ENCODE measurements around the gene SIRT7. TPM values are rescaled to one million over a fixed set of nuclear protein-coding genes. Genes with fewer than 3 reads are reported as not detected.

SIRT7 gene
- total RNA-seq, 1 donor from 2014 or later: 19.1 TPM

DNA sequence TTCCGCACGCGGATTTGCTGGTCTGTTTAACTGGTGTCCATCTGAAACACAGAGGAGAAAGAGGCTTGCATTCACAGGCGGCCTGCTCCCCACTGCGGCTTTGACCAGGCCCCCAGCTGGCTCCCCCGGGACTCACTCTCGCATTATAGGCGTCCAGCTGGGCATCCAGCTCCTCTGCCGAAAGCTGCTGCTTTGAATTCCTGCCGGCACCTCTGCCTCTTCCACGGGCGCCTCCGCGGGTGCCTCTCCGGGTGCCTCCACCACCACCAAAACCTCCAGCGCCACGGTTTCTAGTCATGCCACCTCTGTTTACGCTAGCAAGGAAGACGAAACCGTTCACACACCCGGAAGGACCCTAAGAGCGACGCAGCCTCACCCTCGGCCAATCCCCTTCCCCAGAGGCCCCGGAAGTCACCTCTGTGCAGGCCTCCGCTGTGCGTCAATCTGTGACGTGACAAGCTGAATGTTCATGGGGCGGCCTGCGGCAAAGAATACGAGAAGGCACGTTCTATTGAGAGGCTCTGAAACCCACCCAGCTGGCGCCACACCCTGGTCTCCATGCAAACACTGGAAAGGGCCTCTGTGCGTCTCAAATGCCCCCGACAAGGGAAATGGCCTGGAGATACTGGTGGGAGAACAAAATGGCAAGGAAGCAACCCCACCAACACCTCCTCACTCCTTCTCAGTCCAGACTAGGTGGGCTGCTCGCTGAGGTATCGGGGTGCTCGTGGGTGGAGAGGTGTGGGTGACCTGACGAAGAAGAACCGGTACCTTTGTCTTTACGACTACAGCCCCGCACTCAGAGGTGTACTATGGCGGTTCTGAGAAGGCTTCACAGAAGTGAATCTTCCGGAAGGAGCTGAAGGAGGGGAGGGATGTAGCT is 29.6 kb downstream of the SIRT7 start:
- DNase-seq (ENCODE audit: low read depth, low spot score): no peak

DNA sequence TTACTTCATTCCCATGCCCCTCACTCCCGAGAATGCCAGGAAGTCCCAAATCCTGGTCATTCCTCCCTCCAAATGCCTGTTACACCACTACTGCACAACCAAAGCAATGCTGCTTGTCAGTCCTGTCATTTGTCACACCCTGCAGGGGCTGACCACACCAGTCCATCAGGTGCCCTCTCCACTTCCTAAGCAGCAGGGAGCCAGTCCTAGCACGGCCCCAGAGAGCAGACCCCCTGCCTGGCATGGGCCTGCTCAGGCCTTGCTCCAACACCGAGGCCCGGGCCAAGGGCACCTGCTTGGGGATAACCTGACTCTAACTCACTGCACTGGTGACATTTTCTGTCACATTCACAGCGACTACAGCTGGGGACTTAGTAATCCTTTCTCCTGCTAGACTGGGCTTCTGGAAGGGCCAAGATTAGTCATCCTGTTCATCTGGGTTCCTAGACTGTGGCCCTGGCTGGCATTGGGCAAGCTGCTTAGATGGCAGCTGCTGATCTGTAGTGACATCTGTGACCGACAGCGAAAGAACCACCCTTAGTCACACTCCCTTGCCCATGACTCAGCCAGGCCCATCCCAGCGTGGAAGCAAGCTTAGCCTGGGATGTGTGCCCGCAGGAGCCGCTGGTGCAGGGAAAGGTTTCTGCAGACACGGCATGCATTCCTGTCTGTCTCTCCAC is 32.0 kb downstream of the SIRT7 start:
- no peak for DNase-seq (ENCODE audit: low read depth, low spot score)

DNA sequence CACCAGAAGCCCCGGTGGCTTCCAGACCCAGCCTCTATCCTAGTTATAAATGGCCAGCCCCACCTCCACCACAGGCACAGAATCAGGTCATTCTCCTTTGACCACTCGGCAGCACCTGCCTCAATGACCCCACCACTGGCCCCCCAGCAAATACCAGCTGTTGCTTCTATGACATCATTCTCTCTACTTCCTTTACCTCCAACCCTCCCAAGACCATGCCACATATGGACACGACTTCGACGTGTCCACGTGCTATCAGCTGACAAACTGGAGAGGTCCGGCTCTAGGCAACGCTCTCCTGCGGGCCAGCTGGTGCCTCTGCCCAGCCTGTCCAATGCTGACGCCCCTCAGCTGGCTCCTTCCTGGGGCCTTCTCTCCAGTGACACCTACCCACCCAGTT is 32.5 kb downstream of the SIRT7 start:
- DNase-seq (ENCODE audit: low read depth, low spot score): no peak

DNA sequence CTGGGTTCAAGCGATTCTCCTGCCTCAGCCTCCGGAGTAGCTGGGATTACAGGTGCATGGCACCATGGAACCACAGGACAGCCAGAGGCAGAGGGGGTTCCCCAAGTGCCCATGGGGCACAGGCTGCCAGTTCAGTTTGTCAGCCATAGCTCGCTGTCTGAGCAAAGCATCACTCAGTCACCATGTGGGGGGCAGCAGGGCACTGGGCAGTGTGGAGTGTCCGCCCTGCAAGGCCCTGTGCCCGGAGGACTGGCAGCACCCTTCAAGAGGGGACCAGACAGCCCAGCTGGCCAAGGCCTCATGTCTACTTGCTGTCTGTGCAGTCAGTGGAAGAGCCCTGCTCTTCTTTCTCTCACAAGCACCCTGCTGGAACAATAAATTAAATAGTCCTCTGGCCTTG is 33.0 kb downstream of the SIRT7 start:
- DNase-seq (ENCODE audit: low read depth, low spot score): no peak

DNA sequence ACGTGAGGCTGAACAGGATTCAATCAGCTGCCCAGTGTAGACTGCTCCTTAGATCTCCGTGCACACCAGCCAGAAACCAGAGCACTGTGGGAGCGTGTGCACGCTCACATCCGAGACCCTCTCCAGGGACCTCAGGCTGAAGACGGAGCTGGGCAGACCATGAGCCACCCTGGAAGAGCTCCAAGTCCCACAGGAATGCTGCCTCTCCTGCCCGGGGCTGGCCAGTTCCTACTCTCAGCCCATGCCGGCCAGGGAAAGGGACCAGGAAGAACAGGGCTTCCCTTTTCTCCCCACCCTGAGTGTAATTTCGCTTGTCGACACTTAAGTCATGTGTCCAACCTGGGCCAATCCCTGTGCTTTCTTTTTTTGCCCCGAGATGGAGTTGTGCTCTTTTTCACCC is 33.5 kb downstream of the SIRT7 start:
- DNase-seq (ENCODE audit: low read depth, low spot score): no peak

DNA sequence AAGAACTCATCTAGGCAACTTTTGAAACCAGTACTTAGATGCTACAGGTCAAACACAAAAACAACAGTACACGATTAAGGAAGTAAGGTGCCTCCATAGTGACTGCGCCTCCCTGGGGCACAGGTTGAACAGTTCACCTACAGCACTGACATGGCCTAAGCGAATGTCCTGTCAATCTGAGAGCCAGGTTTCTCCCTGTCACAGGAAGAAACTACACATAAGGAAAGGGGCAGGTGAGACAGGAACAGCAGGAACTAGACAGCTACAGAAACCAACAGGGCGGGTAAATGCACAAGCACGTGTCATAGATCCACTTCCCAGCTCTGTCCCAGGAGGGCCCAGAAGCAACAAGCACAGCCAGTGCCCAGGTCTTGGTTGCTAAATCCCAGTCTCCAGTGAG is 38.9 kb downstream of the SIRT7 start:
- no peak for DNase-seq (ENCODE audit: low read depth, low spot score)

DNA sequence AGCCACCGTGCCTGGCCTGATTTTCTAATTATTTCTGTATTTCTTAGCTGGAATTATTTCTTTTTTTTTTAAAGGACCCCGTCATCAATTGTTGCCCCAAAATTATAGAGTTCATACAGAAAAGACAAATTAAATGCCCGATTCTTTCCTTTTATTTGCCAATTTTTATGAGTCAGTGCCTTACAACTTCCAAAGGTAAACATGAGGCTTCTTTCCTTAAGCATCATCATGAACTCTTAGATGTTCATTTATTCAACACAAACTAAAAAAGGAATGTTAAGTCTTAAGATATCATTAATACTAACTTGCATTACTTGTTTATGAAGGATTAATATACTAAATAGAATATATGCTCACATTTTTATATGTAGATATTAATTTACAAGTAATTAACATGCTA is 39.7 kb downstream of the SIRT7 start:
- no peak for DNase-seq (ENCODE audit: low read depth, low spot score)

DNA sequence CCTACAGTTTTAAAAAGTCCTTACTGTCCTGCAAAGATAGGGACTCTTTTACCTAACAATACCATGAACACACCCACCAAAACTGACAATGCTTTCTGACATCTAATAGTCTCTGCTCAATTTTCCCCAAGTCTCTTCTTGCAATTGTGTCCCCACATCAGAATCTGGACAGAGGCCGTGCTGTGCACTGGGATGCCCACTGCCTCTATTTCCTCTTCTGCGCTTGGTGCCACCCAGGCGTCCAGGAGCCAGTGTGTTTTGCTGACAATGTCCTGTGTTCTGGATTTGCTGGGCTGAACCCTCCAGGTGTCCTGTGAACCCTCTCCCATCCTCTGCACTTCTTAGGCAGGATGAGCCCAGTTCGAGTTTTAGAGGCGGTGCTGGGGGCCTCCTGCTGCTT is 40.4 kb downstream of the SIRT7 start:
- no peak for DNase-seq (ENCODE audit: low read depth, low spot score)

DNA sequence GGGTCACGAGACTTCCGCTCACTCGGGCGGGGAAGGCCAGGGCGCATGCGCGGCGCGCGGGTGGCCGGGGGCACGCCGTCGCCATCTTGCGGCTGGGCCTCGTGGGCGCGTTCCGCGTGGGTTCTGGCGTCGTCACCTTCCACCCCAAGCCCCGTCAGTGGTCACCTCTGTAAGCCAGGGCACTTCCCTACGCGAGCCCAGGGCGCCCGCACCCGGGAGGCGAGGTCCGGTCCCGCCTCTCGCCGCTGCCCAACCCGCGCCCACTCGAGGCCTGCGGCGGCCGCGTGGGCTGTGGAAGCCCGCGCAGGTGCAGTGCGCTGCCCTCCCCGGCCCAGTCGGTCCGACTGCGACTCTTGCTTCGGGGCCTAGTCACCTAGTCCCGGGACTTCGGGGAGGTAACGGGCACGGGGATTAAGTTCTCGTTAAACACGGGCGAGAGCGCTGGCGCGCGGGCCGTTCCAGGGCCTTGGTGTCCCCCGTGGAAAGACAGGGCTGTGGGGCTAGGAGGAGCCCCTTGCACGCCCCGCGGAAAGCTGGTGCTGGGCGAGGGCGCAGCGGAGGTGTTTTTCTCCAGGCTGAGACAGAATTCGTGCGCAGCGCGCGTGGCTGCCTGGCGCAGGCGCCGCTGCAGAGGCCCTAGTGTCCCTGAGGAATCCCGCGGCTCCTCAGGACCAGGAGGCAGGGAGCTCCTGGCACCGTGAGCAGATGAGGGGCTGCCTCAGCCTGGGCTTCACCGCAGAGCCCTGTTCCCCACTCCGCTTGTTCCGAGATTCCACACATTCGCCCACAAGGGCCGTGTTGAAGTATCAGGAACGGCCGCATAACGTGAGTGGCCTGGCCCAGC is 46.4 kb downstream of the SIRT7 start:
- DNase-seq (ENCODE audit: low read depth, low spot score): no peak

DNA sequence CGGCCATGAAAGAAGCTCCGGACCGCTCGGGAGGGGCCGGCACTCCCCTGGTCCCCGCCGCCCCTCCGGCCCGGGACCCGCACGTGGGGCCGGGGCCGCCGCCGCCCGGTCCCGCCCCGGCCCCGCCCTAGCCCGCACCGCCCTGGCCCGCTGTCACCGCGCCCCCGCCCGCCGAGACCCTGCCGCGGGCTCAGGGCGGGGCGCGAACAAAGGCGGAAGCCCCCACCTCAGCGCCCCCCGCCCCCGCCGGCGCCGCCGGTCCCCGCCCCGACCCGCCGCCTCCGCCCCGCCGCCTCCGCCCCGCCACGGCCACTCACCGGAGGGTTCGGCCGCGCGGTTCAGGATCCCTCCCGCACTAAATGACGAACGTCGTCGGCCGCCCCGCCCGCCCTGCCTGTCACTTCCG is 47.0 kb downstream of the SIRT7 start, which contains the start of gene ARHGDIA:
ARHGDIA (minus strand) TSS at position 357 of the 406 bp plus-strand sequence. CDS start 1,407 bp downstream, outside the sequence.
- no peak for DNase-seq (ENCODE audit: low read depth, low spot score)

DNA sequence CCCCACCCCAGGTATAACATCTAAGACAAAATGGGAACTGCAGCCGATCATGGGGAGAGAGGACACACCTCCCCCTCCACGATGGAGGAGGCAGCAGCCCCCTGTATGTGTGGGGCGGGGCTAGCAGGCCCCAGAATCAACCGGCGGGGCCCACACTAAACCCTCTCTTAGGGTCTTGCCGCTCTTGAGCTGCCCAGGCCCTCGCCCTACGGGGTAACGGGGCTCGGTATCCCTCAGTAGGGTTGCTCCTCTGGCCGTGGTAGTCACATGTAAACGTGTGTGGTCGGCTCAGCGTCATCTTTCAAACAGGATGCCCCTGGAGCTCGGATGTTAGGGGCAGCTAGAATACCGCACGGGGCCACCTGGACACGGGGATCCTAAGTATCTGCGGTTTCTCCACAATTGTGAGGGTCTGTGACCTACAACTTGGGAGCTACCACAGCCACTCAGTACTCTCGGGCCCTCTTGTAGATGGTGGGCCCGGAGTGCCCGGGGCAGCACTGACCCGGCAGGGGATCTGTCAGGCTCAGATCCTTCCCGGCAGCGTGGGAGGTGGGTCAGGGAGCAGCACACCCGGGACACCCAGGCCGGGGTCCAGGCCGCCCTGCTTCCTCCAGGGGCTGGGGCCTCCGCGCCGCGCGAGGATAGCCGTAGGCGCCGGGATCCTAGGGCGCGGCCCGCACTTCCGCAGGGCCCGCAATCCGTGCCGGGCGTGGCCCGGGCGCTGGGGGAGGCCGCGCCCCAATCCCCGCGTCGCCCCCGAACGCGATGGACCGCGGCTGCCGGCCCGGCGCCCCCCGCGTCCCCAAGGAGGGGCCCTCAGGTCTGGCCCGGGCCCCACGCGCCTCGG is 47.6 kb downstream of the SIRT7 start:
- no peak for DNase-seq (ENCODE audit: low read depth, low spot score)

DNA sequence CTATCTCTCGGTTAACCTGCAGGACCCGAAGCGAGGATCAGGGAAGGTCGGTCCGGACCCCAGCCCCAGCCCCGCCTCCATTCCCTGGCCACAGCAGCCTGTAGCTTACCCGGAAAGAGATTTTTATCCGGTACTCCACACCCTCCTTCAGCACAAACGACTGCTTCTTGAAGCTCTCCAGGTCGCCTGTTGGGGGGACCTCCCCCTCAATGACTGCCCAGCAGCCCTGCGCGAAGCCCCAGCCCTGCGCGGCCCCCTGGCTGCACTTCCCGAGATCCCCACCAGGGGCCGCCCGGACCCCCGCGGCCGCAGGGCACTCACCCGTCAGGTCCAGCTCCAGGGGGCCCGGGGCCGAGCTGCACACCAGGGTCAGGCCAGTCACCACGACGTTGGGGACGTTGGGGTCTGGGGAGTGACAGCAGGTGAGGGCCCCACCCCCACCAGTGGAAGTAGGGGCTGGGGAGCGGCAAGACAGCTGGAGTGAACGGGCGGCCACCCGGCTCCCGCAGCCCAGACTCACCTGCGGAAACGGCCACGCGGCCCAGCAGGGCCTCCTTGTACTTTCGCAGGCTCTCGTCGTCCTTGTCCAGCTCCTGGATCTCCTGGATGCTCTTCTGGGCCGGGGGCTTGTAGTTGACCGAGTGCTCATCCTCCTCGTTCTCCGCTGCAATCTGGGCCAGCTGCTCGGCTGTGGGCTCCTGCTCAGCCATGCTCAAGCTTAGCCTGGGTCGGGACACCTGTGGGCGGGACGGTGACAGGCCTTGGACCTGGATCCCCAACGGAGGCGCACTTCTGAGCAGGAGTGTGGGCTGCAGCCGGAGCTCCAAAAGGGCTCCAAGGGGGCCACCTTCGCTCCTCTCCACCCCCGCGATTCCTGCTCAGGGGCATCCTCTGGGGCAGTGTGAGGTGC is 48.5 kb downstream of the SIRT7 start:
- no peak for DNase-seq (ENCODE audit: low read depth, low spot score)

DNA sequence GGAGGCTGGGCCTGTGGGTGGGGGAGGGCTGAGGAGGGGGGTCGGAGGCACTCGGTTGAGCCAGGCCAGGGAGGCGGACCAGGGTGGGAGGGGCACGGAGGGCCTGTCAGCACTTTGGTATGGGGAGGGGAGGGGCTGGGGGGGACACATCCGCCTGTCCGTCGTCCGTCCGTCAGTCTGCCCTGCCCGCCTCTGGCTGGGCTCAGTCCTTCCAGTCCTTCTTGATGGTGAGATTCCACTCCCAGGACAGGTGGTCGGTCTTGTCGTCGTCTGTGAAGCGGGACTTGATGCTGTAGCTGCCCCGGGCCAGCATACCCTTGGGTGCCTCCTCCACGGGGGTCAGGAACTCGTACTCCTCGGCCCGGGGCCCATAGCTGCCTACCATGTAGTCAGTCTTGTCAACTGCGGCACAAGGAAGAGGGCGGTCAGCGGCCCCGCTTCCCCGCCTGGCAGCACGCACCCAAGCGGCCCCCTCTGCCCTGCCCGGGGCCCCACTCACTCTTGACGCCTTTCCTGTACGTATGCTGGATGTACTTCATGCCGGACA is 49.2 kb downstream of the SIRT7 start:
- no peak for DNase-seq (ENCODE audit: low read depth, low spot score)

DNA sequence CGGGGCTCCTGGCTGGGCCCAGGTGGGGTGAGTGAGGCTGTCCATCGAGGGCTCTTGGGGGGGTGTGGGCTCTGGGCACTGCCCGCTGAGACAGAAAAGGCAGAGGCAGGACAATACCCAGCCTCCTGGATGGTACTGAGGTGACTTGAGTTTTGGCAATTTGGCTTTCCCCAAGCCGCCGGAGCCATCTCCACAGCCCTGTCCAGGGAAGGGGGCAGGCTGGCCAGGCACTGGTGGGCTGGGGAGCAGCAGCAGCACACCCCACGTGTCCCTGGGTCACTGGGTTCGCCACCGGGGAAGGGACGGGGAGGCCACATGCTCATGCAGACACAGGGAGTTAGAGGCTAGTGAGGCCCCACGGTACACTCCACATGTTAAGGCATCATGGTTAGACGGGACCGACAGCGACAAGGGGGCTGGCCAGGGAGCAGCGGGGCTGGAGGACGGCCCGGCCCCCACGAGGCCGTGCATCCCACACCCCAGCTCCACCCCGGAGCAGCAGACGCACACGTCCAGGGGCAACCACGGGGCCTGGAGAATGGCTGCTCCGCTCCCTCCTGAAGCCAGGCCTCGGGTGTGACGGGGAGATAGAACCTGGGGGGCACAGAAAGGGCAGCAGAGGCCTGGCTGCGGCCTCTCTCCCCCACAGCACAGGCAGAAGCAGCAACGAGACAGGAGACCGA is 49.8 kb downstream of the SIRT7 start:
- DNase-seq (ENCODE audit: low read depth, low spot score): no peak

DNA sequence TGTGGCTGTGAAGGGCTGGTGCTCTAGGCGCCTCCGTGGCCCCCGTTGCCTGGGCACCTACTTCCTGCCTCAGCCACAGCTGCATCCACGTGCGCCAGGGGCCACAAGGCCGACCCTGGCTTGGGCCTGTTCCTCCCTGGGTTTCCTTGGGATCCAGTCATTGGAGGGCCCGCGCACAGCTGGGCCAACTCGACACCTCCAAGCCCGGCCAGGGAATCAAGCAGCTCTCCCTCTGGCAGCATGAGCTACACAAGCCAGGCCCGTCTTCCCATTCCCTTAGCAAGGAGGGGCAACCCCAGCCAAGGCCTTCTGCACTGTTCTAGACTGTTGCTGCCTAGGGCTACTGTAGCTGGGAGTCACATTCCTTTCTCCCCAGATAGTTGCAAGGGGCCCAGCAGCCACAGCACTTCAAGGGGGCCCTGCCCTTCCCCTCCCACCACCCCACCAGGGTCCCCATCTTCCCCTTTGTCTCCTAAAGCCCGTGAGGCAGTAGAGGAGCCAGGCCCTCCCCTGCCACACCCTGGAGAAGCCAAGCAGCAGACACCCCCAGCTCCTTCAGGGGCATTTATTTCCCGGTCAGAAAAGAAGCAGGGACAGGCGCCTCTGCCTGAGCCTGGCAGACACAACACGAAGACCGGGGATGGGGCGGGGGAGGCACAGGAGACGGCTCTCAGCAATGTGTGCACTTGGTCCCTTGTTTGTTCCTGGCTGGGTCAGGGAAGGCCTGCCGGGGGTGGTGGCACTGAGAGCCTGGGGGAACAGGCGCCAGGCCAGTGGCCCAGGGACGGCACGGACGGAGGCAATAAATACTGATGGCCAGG is 50.6 kb downstream of the SIRT7 start:
- no peak for DNase-seq (ENCODE audit: low read depth, low spot score)

DNA sequence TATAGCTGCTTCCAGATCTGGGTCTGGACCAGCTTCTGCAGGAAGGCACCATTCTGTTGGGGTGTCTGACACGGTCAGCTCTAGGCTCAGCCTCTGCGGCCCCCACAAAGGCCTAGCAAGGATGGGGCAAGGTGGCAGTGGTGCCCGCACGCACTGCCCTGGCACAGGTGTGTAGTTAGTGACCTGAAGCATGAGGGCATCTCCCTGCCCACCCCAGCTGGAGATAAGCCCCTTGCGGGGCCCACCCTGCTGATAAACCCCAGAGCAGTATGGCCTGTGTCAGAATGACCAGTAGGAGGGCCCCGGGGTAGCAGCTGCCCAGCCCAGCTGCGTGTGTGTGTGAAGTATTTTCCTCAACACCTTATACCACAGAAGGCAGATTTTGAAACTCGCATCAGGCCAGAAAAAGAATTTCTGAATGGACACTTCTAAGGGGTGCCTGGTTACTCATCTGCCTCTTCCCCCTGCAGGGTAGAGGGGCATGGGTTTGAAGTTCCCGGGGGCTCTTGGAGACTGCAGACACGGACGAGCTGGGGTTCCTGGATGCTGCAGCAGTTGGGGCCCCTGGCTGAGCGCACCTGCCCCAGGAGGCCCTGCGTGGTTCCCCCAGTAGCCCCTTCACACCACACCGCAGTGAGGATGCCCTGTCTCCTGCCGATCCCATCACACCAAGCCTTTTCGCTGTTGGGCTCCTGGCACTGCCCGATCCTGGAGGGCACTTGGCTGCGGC is 51.4 kb downstream of the SIRT7 start:
- DNase-seq (ENCODE audit: low read depth, low spot score): no peak

DNA sequence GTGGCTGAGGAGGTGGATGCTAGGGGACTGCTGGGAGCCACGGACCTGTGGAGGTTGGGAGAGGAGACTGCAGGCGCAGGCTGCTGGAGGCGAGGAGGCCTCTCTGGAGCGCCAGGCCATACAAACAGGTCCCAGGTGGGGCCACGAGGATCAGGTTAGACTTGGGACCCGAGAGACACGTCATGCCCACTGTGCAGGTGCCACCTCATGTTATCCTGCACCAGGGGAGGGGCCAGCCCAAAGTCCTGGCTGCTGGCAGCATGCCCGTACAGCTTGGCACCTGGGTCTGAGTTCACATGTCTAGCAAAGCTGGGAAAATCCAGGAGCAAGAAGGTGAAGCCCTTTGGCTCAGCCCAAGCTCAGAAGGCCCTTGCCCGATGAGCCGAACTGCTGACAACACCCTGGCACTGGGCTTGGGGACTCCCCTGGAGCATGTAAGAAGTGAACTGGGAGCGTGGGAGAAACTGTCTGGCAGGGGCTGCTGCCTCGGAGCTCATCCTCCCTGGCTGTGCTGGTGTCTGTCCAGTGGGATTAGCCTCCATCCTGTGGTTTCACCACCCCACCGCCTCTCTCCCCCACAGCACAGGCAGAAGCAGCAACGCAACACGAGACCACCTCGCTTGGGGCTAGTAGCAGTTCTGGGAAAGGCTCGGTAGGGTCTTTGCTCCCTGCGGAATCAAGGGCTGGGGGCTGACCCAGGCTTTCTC is 52.1 kb downstream of the SIRT7 start:
- no peak for DNase-seq (ENCODE audit: low read depth, low spot score)
